Parathyroid adenoma (tissue), 2 donors: ENCODE data around the gene CLBA1.

Experiments
- H2AFZ ChIP-seq: fragments of 300-600 bp; sonication (generic); one replicate; pipeline ENCODE4 v1.7.0; 2017; ENCODE audit warnings: antibody characterized with exemption, mild to moderate bottlenecking
- H3K27ac ChIP-seq: fragments of 300-600 bp; sonication (generic); one replicate; pipeline ENCODE4 v1.7.0; 2017
- H3K27me3 ChIP-seq: fragments of 300-600 bp; sonication (generic); one replicate; pipeline ENCODE4 v1.7.0; 2017; ENCODE audit warnings: low read length; ENCODE audit not compliant: control insufficient read depth, insufficient read depth
- H3K36me3 ChIP-seq: fragments of 300-600 bp; sonication (generic); one replicate; pipeline ENCODE4 v1.7.0; 2017; ENCODE audit warnings: low read length; ENCODE audit not compliant: control insufficient read depth, insufficient read depth
- H3K4me1 ChIP-seq: fragments of 300-600 bp; sonication (generic); one replicate; pipeline ENCODE4 v1.7.0; 2017; ENCODE audit warnings: control low read depth
- H3K4me2 ChIP-seq: fragments of 300-600 bp; sonication (generic); one replicate; pipeline ENCODE4 v1.7.0; 2017; ENCODE audit warnings: low read length
- H3K4me3 ChIP-seq: fragments of 300-600 bp; sonication (generic); one replicate; pipeline ENCODE4 v1.7.0; 2017; ENCODE audit warnings: low read depth, low read length
- H3K79me2 ChIP-seq: fragments of 300-600 bp; sonication (generic); one replicate; pipeline ENCODE4 v1.7.0; 2017; ENCODE audit warnings: control low read depth
- H3K9ac ChIP-seq: fragments of 300-600 bp; sonication (generic); one replicate; pipeline ENCODE4 v1.7.0; 2017; ENCODE audit warnings: mild to moderate bottlenecking
- H3K9me3 ChIP-seq: fragments of 300-600 bp; sonication (generic); one replicate; pipeline ENCODE4 v1.7.0; 2017; ENCODE audit warnings: low read length; ENCODE audit not compliant: control insufficient read depth
- TF ChIP-seq, protein P1 (sequence below): fragments of 300-600 bp; sonication (generic); IDR thresholded peaks from one replicate; pipeline ENCODE4 v1.7.0; 2017; ENCODE audit warnings: antibody characterized with exemption, mild to moderate bottlenecking
- donor health status: primary hyperparathyroidism.

Gene CLBA1

DNA sequence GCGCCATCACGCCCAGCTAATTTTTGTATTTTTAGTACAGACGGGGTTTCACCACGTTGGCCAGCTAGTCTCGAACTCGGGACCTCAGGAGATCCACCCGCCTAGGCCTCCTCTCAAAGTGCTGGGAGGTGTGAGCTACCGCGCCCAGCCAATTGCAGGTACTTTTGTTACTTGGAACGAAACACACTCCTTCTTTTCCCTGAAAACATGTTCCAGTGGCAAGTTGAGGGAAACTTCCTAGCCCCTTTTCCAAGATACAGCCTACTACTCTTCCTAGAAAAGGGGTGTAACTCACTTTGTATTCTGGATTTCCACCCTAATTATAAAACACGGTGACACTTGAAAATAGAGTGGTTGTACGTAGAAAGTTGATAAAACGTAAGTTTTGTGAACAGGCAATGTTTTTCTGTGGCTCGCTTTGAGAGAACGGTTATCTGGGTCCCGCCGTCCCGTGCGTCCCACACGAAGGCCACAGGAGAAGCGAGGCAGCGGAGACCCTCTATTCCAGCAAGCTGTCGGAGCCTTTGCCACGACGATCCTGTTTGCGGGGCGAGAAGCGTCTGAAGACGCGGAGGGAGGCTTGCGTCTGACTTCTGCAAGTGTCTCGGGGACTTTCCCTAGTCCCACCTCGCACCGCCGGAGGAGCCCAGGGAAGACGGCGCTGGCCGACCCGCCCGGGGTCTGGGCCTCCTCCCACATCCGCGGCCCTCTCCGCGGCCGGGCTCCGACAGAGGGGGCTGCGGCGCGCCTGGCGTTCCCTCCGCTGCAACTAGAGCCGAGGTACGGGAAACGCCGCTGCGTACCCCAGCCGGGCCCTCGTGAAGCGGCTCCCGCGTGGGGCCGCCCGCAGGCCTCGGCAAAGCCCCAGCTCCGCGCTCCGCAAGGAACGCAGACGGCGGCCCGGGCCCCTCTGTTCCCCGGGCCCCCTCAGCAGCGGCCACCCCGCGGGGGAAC lies 34.5 kb downstream of the CLBA1 start:
- H3K4me3 ChIP-seq = peak overlapping the region; percentile 59
- H3K27ac ChIP-seq = no peak overlapping the region
- peaks cover 18% of the 10 kb centered on the region for H3K79me2 ChIP-seq
- H3K4me1 ChIP-seq = no peaks in the 10 kb centered on the region
- no peaks in the 10 kb centered on the region for H3K9me3 ChIP-seq
- peak overlapping the region; percentile 84 for H3K4me2 ChIP-seq
- H3K36me3 ChIP-seq = no peaks in the 10 kb centered on the region
- no peak overlapping the region for H3K9ac ChIP-seq
- TF ChIP-seq, protein P1, sequence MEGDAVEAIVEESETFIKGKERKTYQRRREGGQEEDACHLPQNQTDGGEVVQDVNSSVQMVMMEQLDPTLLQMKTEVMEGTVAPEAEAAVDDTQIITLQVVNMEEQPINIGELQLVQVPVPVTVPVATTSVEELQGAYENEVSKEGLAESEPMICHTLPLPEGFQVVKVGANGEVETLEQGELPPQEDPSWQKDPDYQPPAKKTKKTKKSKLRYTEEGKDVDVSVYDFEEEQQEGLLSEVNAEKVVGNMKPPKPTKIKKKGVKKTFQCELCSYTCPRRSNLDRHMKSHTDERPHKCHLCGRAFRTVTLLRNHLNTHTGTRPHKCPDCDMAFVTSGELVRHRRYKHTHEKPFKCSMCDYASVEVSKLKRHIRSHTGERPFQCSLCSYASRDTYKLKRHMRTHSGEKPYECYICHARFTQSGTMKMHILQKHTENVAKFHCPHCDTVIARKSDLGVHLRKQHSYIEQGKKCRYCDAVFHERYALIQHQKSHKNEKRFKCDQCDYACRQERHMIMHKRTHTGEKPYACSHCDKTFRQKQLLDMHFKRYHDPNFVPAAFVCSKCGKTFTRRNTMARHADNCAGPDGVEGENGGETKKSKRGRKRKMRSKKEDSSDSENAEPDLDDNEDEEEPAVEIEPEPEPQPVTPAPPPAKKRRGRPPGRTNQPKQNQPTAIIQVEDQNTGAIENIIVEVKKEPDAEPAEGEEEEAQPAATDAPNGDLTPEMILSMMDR = no peak
- peak overlapping the region; percentile 77 for H2AFZ ChIP-seq
- H3K27me3 ChIP-seq = no peaks in the 10 kb centered on the region

DNA sequence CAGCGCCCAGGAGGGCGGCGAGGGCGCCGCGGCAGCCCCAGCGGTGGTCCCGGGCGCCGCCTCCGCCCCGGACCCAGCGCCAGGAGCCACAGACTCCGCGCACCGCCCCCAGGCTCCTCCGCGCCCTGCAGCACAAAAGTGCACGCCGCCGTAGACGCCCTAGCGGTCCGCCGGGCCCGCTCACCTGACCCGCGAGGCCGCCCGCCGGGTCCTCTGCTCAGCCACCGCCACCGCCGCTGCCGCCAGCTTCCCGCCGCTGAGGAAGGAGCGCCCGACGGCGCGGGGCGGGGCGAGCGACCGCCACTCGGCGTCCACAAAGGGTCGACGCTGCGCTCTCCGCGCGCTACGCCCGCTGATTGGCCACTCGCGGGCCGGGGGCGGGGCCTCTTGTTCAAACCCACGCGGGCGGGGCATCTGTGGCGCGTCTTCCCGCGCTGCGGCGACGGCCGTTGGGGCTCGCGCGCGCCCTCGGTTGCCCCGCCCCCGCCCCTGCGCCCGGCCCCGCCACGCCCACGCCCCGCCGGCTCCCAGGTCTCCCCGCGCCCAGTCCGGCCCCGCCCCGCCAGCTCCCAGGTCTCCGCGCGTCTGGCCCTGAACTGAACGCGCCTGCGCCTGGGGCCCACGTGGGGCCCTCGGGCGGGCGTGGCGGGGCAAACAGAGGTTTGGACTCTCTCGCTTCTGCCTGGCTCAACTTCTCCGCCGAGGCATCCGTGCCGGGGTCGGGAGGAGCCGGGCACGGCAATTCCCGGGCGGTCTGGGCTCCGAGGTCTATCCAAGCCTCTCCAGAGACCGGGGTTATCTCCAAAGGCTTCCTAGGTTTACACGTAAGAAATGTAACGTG lies 35.4 kb downstream of the CLBA1 start, which contains the start of gene CDCA4:
Gene CDCA4 (minus strand): TSS at position 269 of the 841 bp plus-strand sequence. CDS start 9,154 bp downstream, outside the sequence.
- Histone ChIP-seq H3K4me1 (no peaks in the 10 kb centered on the region), H2AFZ (peak within 1 kb of the TSS; percentile 77), H3K9me3 (no peaks in the 10 kb centered on the region), H3K36me3 (no peaks in the 10 kb centered on the region), H3K4me2 (peak within 1 kb of the TSS; percentile 100), H3K79me2 (peaks cover 18% of the 10 kb centered on the region), H3K4me3 (peak within 1 kb of the TSS; percentile 86), H3K27ac (peak within 1 kb of the TSS; percentile 33), H3K9ac (no peak within 1 kb of the TSS), H3K27me3 (no peaks in the 10 kb centered on the region)
- TF ChIP-seq, protein P1 = no peak

DNA sequence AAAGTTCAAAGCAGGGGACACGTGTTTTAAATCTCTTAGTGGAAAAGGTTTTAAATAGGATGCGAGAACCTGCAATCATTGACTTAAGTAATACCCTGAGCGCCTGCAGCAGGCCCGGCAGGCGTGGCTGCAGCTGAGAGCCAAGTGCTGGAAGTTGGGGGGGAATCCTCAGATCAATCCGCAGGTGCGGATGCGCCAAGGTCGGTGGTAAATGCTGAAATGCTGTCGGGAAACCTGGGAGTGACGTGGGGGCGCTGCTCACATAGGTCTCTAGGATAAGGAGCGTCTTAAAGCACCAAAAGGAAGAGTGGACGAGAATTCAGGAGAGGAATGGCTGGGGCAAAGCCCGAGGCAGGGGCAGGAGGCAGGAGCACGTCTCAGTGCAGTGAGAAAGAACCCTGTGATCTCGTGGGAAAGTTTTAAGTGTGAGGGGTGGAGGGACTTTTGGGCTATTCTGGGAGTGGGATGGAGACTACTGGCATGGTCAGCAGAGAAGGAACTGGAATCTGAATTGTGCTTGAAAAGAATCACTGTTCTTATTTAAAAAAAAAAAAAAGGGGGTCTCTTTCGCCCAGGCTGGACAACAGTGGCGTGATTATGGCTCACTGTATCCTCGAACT lies 36.2 kb downstream of the CLBA1 start:
- TF ChIP-seq, protein P1 = no peak
- H3K9ac ChIP-seq = no peak overlapping the region
- H3K4me2 ChIP-seq = peak overlapping the region; percentile 100

DNA sequence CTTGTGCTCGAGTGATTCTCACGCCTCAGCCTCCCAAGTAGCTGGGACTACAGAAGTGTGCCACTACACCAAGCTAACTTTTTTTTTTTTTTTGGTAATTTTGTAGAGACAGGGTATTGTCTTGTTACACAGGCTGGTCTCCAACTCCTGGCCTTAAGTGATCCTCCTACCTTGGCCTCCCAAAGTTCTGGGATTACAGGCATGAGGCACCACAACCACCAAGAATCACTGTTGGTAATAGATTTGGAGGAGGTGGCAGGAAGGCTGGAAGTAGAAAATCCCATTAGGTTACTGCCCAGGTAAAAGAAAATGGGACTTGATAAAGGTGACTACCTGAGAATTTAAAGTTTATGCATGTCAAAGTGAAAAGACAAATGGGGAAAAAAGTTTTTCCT lies 36.7 kb downstream of the CLBA1 start:
- Histone ChIP-seq H3K9me3 (no peaks in the 10 kb centered on the region), H2AFZ (no peak overlapping the region), H3K36me3 (no peaks in the 10 kb centered on the region), H3K79me2 (peaks cover 14% of the 10 kb centered on the region), H3K9ac (no peak overlapping the region), H3K4me2 (peak overlapping the region; percentile 100), H3K4me3 (no peak overlapping the region), H3K27me3 (no peaks in the 10 kb centered on the region), H3K4me1 (no peaks in the 10 kb centered on the region), H3K27ac (no peak overlapping the region)
- TF ChIP-seq, protein P1 = no peak

More for the DNA sequence above, 36.2 kb downstream of the CLBA1 start:
- H3K9me3 ChIP-seq = no peaks in the 10 kb centered on the region
- peak overlapping the region; percentile 77 for H2AFZ ChIP-seq
- peak overlapping the region; percentile 33 for H3K27ac ChIP-seq
- H3K4me3 ChIP-seq = peak overlapping the region; percentile 86
- H3K79me2 ChIP-seq = peaks cover 16% of the 10 kb centered on the region
- no peaks in the 10 kb centered on the region for H3K4me1 ChIP-seq
- H3K36me3 ChIP-seq = no peaks in the 10 kb centered on the region
- no peaks in the 10 kb centered on the region for H3K27me3 ChIP-seq
